Iris pigment epithelial cell (primary cell): ENCODE data around the gene SFXN3.
A peak's percentile ranks its signal among the peaks of the same experiment; 100 is the strongest.

Experiments used
- DNase-seq: peaks from one replicate; pipeline ENCODE4 v3.0.0-alpha.2; 2011; ENCODE audit warnings: low read depth

SFXN3 gene

DNA sequence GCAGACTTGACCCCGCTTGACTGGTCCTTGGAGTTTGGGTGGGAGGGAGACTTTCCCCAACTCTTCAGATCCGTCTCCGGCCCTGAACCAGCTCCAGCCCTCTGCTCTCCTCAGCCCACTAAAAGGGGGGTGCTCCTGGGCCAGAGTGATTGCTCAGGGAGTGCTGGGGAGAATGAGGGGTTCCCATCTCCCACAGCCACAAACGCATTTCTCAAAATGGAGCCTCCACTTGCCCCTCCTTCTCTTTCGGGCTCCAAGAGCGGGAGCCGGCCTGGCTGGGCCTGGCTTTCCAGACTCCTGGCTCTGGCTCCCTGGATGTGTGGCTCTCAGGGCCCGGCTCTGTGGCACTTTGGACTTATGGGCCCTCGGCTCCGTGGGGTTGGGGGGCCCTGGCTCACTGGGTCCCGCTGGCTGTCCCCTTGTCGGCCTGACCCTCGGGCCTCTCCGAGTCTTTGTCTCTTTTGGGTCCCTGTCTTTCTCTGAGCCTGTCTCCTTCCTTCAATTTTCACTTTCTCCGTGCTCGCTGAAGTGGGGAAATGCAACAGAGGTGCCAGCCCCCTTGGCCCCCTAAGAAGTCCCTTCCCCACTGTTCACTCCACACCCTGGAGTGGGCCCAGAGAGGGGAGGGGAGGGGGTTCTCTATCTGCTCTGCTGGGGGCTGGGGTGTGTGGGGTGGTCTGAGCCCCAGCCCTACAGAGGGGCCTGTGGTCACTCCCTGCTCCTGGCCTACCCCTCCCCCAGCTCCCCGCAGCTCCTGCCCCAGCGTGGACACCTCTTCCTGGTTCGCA lies 30.7 kb upstream of the SFXN3 start:
- peak; percentile 37 for DNase-seq

DNA sequence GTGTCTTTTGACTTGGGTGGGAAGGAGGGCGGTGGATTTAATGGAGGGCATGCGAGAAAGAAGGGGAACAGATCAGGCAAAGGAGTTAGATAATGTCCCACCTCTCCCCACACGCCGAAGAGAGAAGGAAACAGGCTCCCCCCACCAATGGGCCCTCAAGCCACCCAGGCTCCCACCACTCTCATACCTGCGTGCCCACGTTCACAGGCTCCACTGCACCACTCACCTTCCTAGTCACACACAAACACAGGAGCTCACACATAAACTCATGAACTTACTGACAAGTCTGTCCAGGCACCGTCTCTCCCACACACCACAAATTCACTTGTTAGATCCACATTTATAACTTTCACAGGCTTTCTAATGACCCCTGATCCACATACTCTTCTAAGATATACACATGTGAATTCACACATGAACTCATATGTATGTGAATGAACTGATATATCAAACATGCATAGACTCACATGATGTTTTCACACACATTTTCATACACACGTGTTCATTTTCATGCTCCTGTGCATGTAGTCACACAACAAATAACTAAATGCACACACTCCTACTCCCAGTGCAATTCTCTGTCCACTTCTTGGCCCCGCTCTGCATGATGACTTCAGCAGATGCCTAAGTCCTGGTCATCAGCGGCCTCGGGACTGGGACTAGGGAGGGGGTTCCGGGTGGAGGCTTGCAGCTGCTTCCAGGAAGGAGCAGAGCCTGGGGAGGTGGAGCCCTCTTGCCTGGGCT lies 29.9 kb upstream of the SFXN3 start:
- peak; percentile 95 for DNase-seq

GRCh38 chr10:101001659-101002035 lies 29.4 kb upstream of the SFXN3 start:
- no peak for DNase-seq

GRCh38 chr10:101002456-101002855 lies 28.6 kb upstream of the SFXN3 start:
- no peak for DNase-seq

- no peak for DNase-seq
Measured at GRCh38 chr10:101003639-101004206, 27.3 kb upstream of the SFXN3 start.

- DNase-seq: no peak
Measured at GRCh38 chr10:101005361-101005760, 25.7 kb upstream of the SFXN3 start.

DNA sequence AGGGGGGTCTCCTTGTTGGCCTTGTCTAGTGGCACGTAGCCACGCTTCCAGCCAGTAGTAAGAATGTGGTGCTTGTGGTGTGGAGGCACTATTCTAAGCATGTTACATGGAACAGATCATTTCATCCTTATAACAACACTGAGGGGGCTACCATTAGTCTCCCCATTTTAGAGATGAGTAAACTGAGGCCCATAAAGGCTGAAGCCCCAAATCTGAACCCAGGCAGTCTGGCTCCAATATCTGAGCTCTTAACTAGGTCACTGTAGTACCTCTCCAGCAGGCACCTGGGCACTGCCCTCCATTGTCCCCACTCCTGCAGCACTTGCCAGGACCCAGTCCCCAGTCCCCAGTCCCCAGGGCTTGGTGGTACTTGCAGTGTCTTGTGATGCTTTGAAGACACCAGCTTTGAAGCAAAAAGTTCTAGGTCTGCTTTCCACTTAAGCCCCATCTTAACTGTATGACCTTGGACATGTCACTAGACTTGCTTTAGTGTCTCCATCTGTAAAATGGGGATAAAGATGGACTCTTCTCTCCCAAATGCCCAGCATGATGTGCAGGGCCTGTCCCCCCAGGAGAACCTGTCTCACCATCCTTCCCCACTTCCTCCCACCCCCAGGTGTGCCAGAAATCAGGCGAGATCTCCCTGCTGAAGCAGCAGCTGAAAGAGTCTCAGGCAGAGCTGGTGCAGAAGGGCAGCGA lies 25.0 kb upstream of the SFXN3 start:
- DNase-seq: no peak

GRCh38 chr10:101006593-101007098 lies 24.4 kb upstream of the SFXN3 start:
- no peak for DNase-seq

- DNase-seq: peak; percentile 18
Measured at GRCh38 chr10:101007099-101007711, 23.8 kb upstream of the SFXN3 start.

- no peak for DNase-seq
Measured at GRCh38 chr10:101007915-101008822, 22.9 kb upstream of the SFXN3 start.

GRCh38 chr10:101008823-101009423 lies 22.1 kb upstream of the SFXN3 start:
- DNase-seq: no peak

DNA sequence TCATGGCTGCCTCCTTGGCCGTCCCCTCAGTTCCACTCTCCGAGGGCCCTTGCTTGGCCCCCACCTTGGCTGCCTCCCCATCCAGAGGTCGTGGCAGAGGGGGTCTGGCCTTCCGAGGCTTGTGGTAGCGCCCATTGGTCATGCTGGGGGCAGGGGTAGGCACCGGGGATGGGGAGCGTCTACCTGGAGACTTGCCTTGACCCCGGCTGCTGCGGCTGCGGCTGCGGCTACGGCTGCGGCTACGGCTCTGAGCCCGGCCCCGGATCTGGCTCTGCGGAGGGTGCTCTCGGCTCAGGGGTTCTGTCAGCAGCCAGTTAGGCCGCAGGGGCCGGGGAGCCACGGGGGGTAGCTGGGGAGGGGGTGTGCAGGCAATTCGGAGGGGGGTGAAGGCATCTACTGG lies 20.7 kb upstream of the SFXN3 start:
- no peak for DNase-seq

GRCh38 chr10:101011517-101012423 lies 19.3 kb upstream of the SFXN3 start:
- DNase-seq: no peak

GRCh38 chr10:101012525-101013364 lies 18.3 kb upstream of the SFXN3 start:
- DNase-seq: peak; percentile 88

DNA sequence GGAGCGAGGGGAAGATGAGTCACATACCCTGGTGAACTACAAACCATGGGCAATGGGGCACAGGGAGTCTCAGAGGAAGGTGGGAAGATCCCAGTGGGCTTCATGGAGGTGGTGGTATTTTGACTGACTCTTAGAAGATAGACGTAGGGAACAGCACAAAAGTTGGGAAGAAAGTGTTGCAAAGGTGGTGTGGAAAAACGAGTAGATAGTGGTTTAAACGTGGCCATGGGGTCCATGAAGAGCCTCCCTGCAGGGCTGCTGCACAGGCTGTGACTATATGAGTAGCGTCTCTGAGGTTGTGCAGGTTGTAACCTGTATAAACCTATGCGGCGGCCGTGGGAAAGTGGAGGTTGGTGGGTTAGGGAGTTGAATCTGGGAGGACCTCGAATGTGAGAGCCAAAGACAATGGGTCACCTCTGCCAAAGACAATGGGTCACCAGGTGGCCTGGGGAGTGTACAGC lies 17.6 kb upstream of the SFXN3 start:
- DNase-seq: no peak

- DNase-seq: peak; percentile 47
Measured at GRCh38 chr10:101014230-101014884, 16.7 kb upstream of the SFXN3 start.

GRCh38 chr10:101014966-101015581 lies 16.0 kb upstream of the SFXN3 start:
- DNase-seq: peak; percentile 93
